ENCODE data around the gene RTP5.

RTP5 gene

GRCh38 chr2:241866790-241867645 lies 2.5 kb upstream of the RTP5 start:
- H3K27me3 ChIP-seq (ENCODE audit: control insufficient read depth, low read length), result peaks cover 9% of the 10 kb centered on the region; the same call in 1 of the 2 replicates

GRCh38 chr2:241867776-241868420 lies 1.6 kb upstream of the RTP5 start:
- no peak overlapping the region for H3K27ac ChIP-seq (ENCODE audit: low read depth, low read length)
- TF ChIP-seq CTCF (IDR thresholded peaks at IDR 0.05; ENCODE audit: low read depth, low read length, poor library complexity, severe bottlenecking) (no peak), EZH2phosphoT487 (IDR thresholded peaks at IDR 0.05; ENCODE audit: borderline replicate concordance, low read length) (no peak)

More at GRCh38 chr2:241866790-241867645, 2.5 kb upstream of the RTP5 start:
- no peak overlapping the region for H3K4me3 ChIP-seq (ENCODE audit: low read length)
- H3K36me3 ChIP-seq (ENCODE audit: control insufficient read depth, low read length), result no peaks in the 10 kb centered on the region
- TF ChIP-seq CTCF (IDR thresholded peaks at IDR 0.05; ENCODE audit: low read depth, low read length, poor library complexity, severe bottlenecking) (no peak), EZH2phosphoT487 (IDR thresholded peaks at IDR 0.05; ENCODE audit: borderline replicate concordance, low read length) (no peak)
- H3K9me2 ChIP-seq (replicated peaks; ENCODE audit: control insufficient read depth, low read length), result no peaks in the 10 kb centered on the region
- H3K4me2 ChIP-seq (ENCODE audit: low read length), result no peak overlapping the region
- no peaks in the 10 kb centered on the region; the same call in 1 of the 2 replicates for H3K4me1 ChIP-seq (ENCODE audit: control insufficient read depth, low read length)
- H3K9me3 ChIP-seq (ENCODE audit: control insufficient read depth, insufficient read depth, low read length), result peaks cover 12% of the 10 kb centered on the region; the same call in 1 of the 2 replicates
- peaks cover 8% of the 10 kb centered on the region for H3F3A ChIP-seq (ENCODE audit: control insufficient read depth, insufficient read depth)
- H3K79me2 ChIP-seq (ENCODE audit: control insufficient read depth, low read length), result no peaks in the 10 kb centered on the region
- H3K27ac ChIP-seq (ENCODE audit: low read depth, low read length), result no peak overlapping the region
- H4K20me1 ChIP-seq (ENCODE audit: control insufficient read depth, insufficient read depth, low read depth, low read length), result no peaks in the 10 kb centered on the region

GRCh38 chr2:241868661-241869081 lies 858 bp upstream of the RTP5 start:
- no peaks in the 10 kb centered on the region for H3K79me2 ChIP-seq (ENCODE audit: control insufficient read depth, low read length)
- no peaks in the 10 kb centered on the region for H3K36me3 ChIP-seq (ENCODE audit: control insufficient read depth, low read length)
- H3K27me3 ChIP-seq (ENCODE audit: control insufficient read depth, low read length), result 0 out of 2 replicates have a peak, but pooled peaks cover 3% of the 10 kb centered on the region
- TF ChIP-seq EZH2phosphoT487 (IDR thresholded peaks at IDR 0.05; ENCODE audit: borderline replicate concordance, low read length), result no peak
- TF ChIP-seq CTCF (IDR thresholded peaks at IDR 0.05; ENCODE audit: low read depth, low read length, poor library complexity, severe bottlenecking), result no peak
- H3K9me2 ChIP-seq (replicated peaks; ENCODE audit: control insufficient read depth, low read length), result no peaks in the 10 kb centered on the region
- no peak overlapping the region for H3K4me3 ChIP-seq (ENCODE audit: low read length)
- no peak overlapping the region for H3K4me2 ChIP-seq (ENCODE audit: low read length)
- no peaks in the 10 kb centered on the region for H4K20me1 ChIP-seq (ENCODE audit: control insufficient read depth, insufficient read depth, low read depth, low read length)
- no peak overlapping the region for H3K27ac ChIP-seq (ENCODE audit: low read depth, low read length)
- H3F3A ChIP-seq (ENCODE audit: control insufficient read depth, insufficient read depth), result peaks cover 8% of the 10 kb centered on the region
- H3K9me3 ChIP-seq (ENCODE audit: control insufficient read depth, insufficient read depth, low read length), result peaks cover 12% of the 10 kb centered on the region; the same call in 1 of the 2 replicates
- H3K4me1 ChIP-seq (ENCODE audit: control insufficient read depth, low read length), result no peaks in the 10 kb centered on the region; the same call in 1 of the 2 replicates

More at GRCh38 chr2:241867776-241868420, 1.6 kb upstream of the RTP5 start:
- Histone ChIP-seq H3K4me3 (ENCODE audit: low read length) (no peak overlapping the region), H3K27me3 (ENCODE audit: control insufficient read depth, low read length) (peaks cover 6% of the 10 kb centered on the region; the same call in 1 of the 2 replicates), H4K20me1 (ENCODE audit: control insufficient read depth, insufficient read depth, low read depth, low read length) (no peaks in the 10 kb centered on the region), H3K36me3 (ENCODE audit: control insufficient read depth, low read length) (no peaks in the 10 kb centered on the region), H3K79me2 (ENCODE audit: control insufficient read depth, low read length) (no peaks in the 10 kb centered on the region), H3K4me2 (ENCODE audit: low read length) (no peak overlapping the region), H3F3A (ENCODE audit: control insufficient read depth, insufficient read depth) (peaks cover 8% of the 10 kb centered on the region), H3K4me1 (ENCODE audit: control insufficient read depth, low read length) (no peaks in the 10 kb centered on the region; the same call in 1 of the 2 replicates), H3K9me2 (replicated peaks; ENCODE audit: control insufficient read depth, low read length) (no peaks in the 10 kb centered on the region), H3K9me3 (ENCODE audit: control insufficient read depth, insufficient read depth, low read length) (peaks cover 12% of the 10 kb centered on the region; the same call in 1 of the 2 replicates)
